Parathyroid adenoma (tissue), 2 donors: ENCODE data around the gene CLEC20A.

ENCODE experiments used
- H2AFZ ChIP-seq: fragments of 300-600 bp; sonication (generic); one replicate; pipeline ENCODE4 v1.7.0; 2017; ENCODE audit warnings: antibody characterized with exemption, mild to moderate bottlenecking
- H3K27ac ChIP-seq: fragments of 300-600 bp; sonication (generic); one replicate; pipeline ENCODE4 v1.7.0; 2017
- H3K27me3 ChIP-seq: fragments of 300-600 bp; sonication (generic); one replicate; pipeline ENCODE4 v1.7.0; 2017; ENCODE audit warnings: low read length; ENCODE audit not compliant: control insufficient read depth, insufficient read depth
- H3K36me3 ChIP-seq: fragments of 300-600 bp; sonication (generic); one replicate; pipeline ENCODE4 v1.7.0; 2017; ENCODE audit warnings: low read length; ENCODE audit not compliant: control insufficient read depth, insufficient read depth
- H3K4me1 ChIP-seq: fragments of 300-600 bp; sonication (generic); one replicate; pipeline ENCODE4 v1.7.0; 2017; ENCODE audit warnings: control low read depth
- H3K4me2 ChIP-seq: fragments of 300-600 bp; sonication (generic); one replicate; pipeline ENCODE4 v1.7.0; 2017; ENCODE audit warnings: low read length
- H3K4me3 ChIP-seq: fragments of 300-600 bp; sonication (generic); one replicate; pipeline ENCODE4 v1.7.0; 2017; ENCODE audit warnings: low read depth, low read length
- H3K79me2 ChIP-seq: fragments of 300-600 bp; sonication (generic); one replicate; pipeline ENCODE4 v1.7.0; 2017; ENCODE audit warnings: control low read depth
- H3K9ac ChIP-seq: fragments of 300-600 bp; sonication (generic); one replicate; pipeline ENCODE4 v1.7.0; 2017; ENCODE audit warnings: mild to moderate bottlenecking
- H3K9me3 ChIP-seq: fragments of 300-600 bp; sonication (generic); one replicate; pipeline ENCODE4 v1.7.0; 2017; ENCODE audit warnings: low read length; ENCODE audit not compliant: control insufficient read depth
- TF ChIP-seq, protein P1 (sequence below): fragments of 300-600 bp; sonication (generic); IDR thresholded peaks from one replicate; pipeline ENCODE4 v1.7.0; 2017; ENCODE audit warnings: antibody characterized with exemption, mild to moderate bottlenecking
- donor health status: primary hyperparathyroidism.

Gene CLEC20A

DNA sequence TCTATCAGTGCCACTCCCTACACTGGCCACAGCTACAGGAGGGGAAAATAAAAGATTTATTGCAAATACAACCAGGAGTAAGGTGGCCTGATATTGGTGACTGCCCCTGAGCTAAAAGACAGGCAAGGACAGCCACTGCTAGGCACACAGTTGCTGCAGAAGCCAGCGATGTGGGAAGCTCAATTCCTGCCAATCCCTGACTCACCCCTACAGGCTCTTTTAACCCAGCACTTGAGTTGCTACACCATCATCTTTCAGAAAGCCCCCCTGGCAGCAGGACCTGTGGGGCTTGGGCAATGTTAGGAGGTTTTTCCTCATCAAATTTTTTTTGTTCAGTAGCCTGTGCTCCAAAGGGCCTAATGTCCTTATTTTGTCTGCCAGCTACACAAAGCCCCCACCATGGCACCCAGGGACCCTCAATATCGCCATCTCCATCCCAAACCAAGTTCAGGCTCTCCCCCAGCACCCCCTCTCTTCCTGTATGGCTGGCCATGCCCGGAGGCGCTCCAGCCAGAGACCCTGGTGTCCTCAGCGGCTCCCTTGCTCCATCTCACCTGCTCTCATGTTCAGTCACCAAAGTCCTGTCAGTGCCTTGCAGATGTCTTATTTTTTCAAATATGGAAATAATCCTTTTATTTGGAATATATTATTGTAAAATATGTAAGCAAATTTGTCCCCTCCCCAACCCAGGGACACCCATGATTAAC is 13.4 kb downstream of the CLEC20A start:
- H3K36me3 ChIP-seq, result no peaks in the 10 kb centered on the region
- no peaks in the 10 kb centered on the region for H3K79me2 ChIP-seq
- no peak overlapping the region for H2AFZ ChIP-seq
- no peak overlapping the region for H3K4me2 ChIP-seq
- H3K4me1 ChIP-seq, result no peaks in the 10 kb centered on the region
- H3K9ac ChIP-seq, result no peak overlapping the region
- no peak overlapping the region for H3K27ac ChIP-seq
- H3K4me3 ChIP-seq, result no peak overlapping the region
- TF ChIP-seq, protein P1, sequence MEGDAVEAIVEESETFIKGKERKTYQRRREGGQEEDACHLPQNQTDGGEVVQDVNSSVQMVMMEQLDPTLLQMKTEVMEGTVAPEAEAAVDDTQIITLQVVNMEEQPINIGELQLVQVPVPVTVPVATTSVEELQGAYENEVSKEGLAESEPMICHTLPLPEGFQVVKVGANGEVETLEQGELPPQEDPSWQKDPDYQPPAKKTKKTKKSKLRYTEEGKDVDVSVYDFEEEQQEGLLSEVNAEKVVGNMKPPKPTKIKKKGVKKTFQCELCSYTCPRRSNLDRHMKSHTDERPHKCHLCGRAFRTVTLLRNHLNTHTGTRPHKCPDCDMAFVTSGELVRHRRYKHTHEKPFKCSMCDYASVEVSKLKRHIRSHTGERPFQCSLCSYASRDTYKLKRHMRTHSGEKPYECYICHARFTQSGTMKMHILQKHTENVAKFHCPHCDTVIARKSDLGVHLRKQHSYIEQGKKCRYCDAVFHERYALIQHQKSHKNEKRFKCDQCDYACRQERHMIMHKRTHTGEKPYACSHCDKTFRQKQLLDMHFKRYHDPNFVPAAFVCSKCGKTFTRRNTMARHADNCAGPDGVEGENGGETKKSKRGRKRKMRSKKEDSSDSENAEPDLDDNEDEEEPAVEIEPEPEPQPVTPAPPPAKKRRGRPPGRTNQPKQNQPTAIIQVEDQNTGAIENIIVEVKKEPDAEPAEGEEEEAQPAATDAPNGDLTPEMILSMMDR, result no peak
- H3K9me3 ChIP-seq, result no peaks in the 10 kb centered on the region
- H3K27me3 ChIP-seq, result no peaks in the 10 kb centered on the region

DNA sequence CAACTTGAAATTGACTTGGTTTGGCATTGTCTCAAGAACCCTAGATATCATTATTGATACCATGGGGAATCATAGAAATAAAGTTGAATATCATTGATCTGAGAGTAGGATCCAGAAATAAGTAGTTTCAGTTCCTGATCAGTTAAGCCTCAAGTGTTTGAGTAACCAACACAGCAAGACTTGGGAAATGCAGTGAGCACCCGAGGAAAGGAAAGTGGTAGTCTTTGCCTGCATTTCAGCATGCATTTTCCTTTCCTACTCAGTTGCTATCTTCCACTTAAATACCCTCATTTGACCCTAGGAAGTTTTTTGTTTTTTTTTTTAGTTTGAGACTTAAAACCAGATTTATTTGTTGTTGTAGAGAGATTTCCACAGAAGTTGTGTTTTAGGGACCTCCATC is 18.9 kb downstream of the CLEC20A start:
- TF ChIP-seq, protein P1, result no peak
- Histone ChIP-seq H3K9me3 (no peaks in the 10 kb centered on the region), H2AFZ (no peak overlapping the region), H3K4me2 (no peak overlapping the region), H3K27ac (no peak overlapping the region), H3K4me1 (no peaks in the 10 kb centered on the region), H3K79me2 (no peaks in the 10 kb centered on the region), H3K9ac (no peak overlapping the region), H3K27me3 (no peaks in the 10 kb centered on the region), H3K36me3 (no peaks in the 10 kb centered on the region), H3K4me3 (no peak overlapping the region)

DNA sequence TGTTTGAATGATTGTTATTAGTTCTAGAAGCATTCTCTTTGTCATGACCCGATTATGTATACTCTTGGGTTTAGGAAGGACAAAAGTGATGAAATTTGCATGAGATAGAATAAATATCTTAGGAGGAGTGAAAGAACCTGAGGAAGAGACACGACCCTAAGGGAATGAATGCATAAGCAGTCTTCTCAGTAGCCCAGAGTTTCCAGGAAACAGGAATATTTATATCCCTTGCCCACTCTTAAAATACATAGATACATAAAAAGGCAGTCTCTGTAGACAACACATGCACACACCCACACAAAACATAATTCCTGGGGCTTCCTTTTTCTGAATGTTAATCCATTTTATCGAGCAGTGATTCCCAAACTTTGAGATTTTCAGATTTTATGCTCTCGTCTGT is 19.4 kb downstream of the CLEC20A start:
- Histone ChIP-seq H3K9me3 (no peaks in the 10 kb centered on the region), H3K4me1 (no peaks in the 10 kb centered on the region), H3K36me3 (no peaks in the 10 kb centered on the region), H3K79me2 (no peaks in the 10 kb centered on the region), H3K27ac (no peak overlapping the region), H3K9ac (no peak overlapping the region), H3K4me3 (no peak overlapping the region), H2AFZ (no peak overlapping the region), H3K4me2 (no peak overlapping the region), H3K27me3 (no peaks in the 10 kb centered on the region)
- TF ChIP-seq, protein P1, result no peak

DNA sequence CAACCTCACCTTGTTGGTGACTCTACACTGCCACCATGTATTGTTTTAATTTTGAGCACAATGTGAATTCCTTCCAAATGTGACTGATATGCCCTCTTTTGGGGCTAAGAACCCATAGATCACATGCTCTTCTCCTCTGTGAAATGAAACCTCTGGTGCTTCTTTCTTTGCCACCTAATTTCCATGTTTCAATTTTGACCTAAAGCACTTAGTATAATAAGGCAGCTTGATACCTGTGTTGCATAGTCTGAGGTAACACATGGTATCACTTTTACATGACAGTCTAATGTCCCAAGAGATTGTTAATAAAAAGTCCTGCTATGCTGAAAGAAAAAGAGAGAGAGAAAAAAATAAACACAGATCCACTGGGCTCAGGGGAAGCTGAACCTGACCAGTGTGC is 24.2 kb downstream of the CLEC20A start:
- no peaks in the 10 kb centered on the region for H3K4me1 ChIP-seq
- no peak overlapping the region for H2AFZ ChIP-seq
- H3K27me3 ChIP-seq, result no peaks in the 10 kb centered on the region
- H3K79me2 ChIP-seq, result no peaks in the 10 kb centered on the region
- H3K4me2 ChIP-seq, result no peak overlapping the region
- TF ChIP-seq, protein P1, result no peak
- H3K27ac ChIP-seq, result no peak overlapping the region
- no peak overlapping the region for H3K9ac ChIP-seq
- no peaks in the 10 kb centered on the region for H3K9me3 ChIP-seq
- no peaks in the 10 kb centered on the region for H3K36me3 ChIP-seq
- H3K4me3 ChIP-seq, result no peak overlapping the region

DNA sequence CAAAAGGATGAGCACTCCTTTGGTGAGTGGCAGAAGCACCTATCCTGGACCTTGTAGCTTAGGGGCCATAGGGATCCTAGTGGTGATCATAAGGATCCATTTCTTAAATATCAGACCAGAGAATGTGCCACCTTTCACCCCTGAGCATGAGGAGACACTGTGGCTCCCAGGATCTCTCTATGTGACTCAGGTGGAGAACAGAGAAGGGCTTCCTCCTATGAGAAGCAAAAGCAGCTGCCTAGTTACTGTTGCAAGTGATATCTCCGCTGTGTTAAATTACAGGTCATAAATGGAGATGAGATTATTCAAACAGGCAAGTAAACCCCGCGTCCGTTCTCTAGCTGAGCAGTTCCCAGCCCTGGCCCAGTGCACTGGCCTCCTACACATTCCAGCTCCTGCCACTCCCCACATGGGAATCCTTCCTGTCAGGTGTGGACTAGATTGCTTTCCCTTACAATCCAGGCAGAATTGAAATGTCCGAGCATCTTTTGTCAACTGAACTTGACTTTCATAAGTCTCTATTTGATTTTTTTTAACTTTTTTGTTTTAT is 26.3 kb downstream of the CLEC20A start:
- Histone ChIP-seq H2AFZ (peak overlapping the region; percentile 35), H3K36me3 (no peaks in the 10 kb centered on the region)
- TF ChIP-seq, protein P1, result no peak

More for the DNA sequence above, 26.3 kb downstream of the CLEC20A start:
- Histone ChIP-seq H3K4me2 (no peak overlapping the region), H3K27me3 (no peaks in the 10 kb centered on the region), H3K79me2 (no peaks in the 10 kb centered on the region), H3K9me3 (no peaks in the 10 kb centered on the region), H3K27ac (no peak overlapping the region), H3K4me3 (no peak overlapping the region), H3K9ac (no peak overlapping the region), H3K4me1 (no peaks in the 10 kb centered on the region)
